HUES64 (cell line): ENCODE data around the gene SECISBP2.
"Not testable (repeated sequence)": the region's sequence is repeated elsewhere in the genome, so short reads cannot be mapped to it uniquely, and the experiment has no call there.

Experiments used
- H3K27ac ChIP-seq: 2 replicates; pipeline ENCODE4 v1.7.0; 2013; ENCODE audit warnings: low read depth, low read length, inconsistent platforms
- H3K27me3 ChIP-seq: 2 replicates; pipeline ENCODE4 v1.6.1; 2013; ENCODE audit warnings: mild to moderate bottlenecking, low read length; ENCODE audit not compliant: insufficient read depth
- H3K36me3 ChIP-seq: 2 replicates; pipeline ENCODE4 v1.6.1; 2013; ENCODE audit warnings: mild to moderate bottlenecking, low read length; ENCODE audit not compliant: insufficient read depth
- H3K4me1 ChIP-seq: 2 replicates; pipeline ENCODE4 v1.6.1; 2013; ENCODE audit warnings: mild to moderate bottlenecking, low read length, moderate library complexity; ENCODE audit not compliant: insufficient read depth
- H3K4me3 ChIP-seq: 2 replicates; pipeline ENCODE4 v1.5.1; 2013; ENCODE audit warnings: mild to moderate bottlenecking, low read length, moderate library complexity
- H3K9ac ChIP-seq: 2 replicates; pipeline ENCODE4 v1.6.1; 2013; ENCODE audit warnings: mild to moderate bottlenecking, low read depth, low read length
- H3K9me3 ChIP-seq: 2 replicates; pipeline ENCODE4 v1.6.1; 2013; ENCODE audit warnings: low read depth, low read length; ENCODE audit not compliant: insufficient read depth
- WGBS: fragments of 150-250, 120-280 bp; methylation state at CpG from one replicate; pipeline ENCODE4 v1.1.7; 2013; ENCODE audit warnings: missing lambda C conversion rate; 5-methylcytosine and 5-hydroxymethylcytosine counted together

The SECISBP2 gene

DNA sequence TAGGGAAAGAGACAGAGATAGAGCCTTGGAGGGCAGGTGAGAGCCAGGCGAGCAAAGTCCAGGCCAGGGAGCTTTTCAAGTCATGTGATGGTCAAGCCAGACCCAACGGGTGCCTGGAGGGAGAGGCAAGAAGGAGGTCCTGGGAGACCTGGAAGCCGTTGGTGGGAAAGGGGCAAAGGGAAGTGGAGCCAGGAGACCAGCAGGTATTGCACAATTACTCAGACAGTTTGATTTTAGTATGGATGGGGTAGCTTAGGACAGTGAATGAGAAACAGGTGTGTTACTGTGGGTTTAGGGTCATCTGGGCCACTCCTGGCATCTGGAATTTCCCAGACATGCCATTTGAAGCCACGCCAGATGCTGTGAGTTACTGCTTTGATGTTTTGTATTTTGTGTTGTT is 5.1 kb downstream of the SECISBP2 start:
- 91% methylated on average over 4 of the region's 4 CpGs for WGBS
- no peak overlapping the region for H3K27ac ChIP-seq
- H3K27me3 ChIP-seq: no peaks in the 10 kb centered on the region
- H3K4me1 ChIP-seq: peaks cover 5% of the 10 kb centered on the region; the same call in 1 of the 2 replicates
- H3K9me3 ChIP-seq: no peaks in the 10 kb centered on the region
- no peak overlapping the region for H3K9ac ChIP-seq
- no peak overlapping the region for H3K4me3 ChIP-seq
- peaks cover 51% of the 10 kb centered on the region for H3K36me3 ChIP-seq

DNA sequence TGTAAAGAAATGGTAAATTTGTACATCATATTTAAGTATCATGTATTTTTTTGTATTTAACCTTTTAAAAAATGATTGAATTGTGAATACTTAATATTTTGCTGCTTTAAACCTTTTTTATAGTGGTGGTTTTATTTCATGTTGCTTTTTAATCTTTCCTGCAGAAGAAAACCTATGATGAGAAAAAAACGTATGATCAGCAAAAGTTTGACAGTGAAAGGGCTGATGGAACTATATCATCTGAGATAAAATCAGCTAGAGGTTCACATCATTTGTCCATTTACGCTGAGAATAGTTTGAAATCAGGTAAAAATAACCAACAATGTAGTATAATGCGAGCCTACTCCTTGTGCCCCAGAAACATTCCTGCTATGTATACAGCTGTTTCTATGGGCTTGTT is 7.4 kb downstream of the SECISBP2 start:
- Histone ChIP-seq H3K9ac (no peak overlapping the region), H3K36me3 (peaks cover 62% of the 10 kb centered on the region), H3K9me3 (no peaks in the 10 kb centered on the region), H3K27ac (no peak overlapping the region), H3K27me3 (no peaks in the 10 kb centered on the region), H3K4me3 (no peak overlapping the region), H3K4me1 (no peaks in the 10 kb centered on the region)
- WGBS: 90% methylated on average over 3 of the region's 3 CpGs

DNA sequence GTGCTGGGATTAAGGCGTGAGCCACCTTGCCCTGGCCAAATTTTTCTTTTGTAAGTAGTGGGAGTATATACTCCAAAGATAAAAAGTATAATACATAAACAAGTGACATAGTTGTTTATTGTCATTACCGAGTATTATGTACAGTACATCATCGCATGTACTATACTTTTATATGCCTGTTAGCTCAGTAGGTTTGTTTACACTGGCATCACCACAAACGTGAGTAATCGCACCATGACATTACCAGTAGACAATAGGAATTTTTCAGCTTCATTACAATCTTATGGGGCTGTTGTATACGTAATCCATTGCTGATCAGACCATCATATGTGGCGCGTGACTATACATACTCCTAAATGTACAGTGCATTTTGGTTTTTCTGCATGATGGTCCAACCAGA is 9.8 kb downstream of the SECISBP2 start:
- H3K9ac ChIP-seq: no peak overlapping the region
- H3K36me3 ChIP-seq: peaks cover 78% of the 10 kb centered on the region
- H3K4me1 ChIP-seq: no peaks in the 10 kb centered on the region
- 97% methylated on average over 8 of the region's 8 CpGs for WGBS
- no peak overlapping the region for H3K4me3 ChIP-seq
- H3K27ac ChIP-seq: no peak overlapping the region
- no peaks in the 10 kb centered on the region for H3K9me3 ChIP-seq
- H3K27me3 ChIP-seq: no peaks in the 10 kb centered on the region

DNA sequence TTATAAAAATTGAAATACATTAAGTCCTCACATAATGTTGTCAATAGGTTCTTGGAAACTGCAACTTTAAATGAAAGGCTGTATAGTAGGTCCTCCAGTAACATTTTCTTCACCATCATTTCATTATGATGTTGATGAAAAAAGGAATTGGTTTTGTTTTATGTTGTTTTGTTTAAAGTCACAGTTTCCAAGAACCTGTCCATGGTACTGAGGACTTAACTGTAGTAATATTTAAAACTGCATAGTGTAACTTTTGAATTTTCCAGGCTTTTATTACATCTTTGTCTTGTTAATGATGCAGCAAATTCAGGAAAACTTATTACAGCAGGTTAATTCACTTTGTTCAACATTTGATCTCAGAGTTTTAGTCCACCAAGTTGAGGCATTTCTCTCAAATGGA is 11.6 kb downstream of the SECISBP2 start:
- H3K36me3 ChIP-seq: peaks cover 94% of the 10 kb centered on the region
- H3K27me3 ChIP-seq: no peaks in the 10 kb centered on the region
- H3K27ac ChIP-seq: no peak overlapping the region
- no peak overlapping the region for H3K9ac ChIP-seq
- H3K9me3 ChIP-seq: no peaks in the 10 kb centered on the region
- H3K4me3 ChIP-seq: no peak overlapping the region
- H3K4me1 ChIP-seq: no peaks in the 10 kb centered on the region

DNA sequence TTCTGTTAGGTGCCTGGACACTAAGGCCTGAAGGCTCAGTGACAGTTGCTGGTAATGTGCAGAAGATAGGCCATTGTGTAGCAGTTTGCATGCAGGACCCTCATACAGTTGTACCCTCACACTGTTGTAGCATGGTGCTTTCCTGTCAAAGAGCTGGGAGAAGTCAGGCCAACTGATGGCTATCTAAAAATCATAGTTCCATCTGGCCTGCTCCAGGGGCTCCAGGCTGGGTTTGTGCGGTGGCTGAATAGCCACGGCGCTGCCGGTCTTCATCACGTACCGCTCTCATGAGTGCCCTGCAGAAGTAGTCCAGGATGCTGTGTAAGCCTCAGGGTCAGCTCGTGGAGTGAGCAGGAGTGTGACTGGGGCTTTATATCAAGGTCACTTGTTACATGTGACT is 12.2 kb downstream of the SECISBP2 start:
- H3K9ac ChIP-seq: no peak overlapping the region
- peaks cover 97% of the 10 kb centered on the region for H3K36me3 ChIP-seq
- no peak overlapping the region for H3K27ac ChIP-seq
- no peaks in the 10 kb centered on the region for H3K4me1 ChIP-seq
- H3K4me3 ChIP-seq: no peak overlapping the region
- 98% methylated on average over 7 of the region's 7 CpGs for WGBS
- no peaks in the 10 kb centered on the region for H3K27me3 ChIP-seq
- no peaks in the 10 kb centered on the region for H3K9me3 ChIP-seq

DNA sequence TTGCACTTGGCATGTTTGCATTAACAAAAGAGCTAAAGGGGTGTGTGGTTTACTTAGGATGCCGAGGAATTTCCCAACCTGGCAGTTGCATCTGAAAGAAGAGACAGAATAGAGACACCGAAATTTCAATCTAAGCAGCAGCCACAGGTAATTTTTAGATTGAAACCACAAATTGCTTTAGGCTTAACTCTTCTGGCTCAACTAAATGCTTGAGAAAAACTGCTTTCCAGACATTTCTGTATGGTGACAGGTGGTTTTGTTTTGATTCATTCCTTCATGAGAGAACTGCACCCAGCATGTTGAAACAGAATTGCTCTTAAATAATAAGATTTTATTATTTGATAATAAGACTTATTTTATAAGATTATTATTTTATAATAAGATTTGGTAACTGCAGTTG is 21.5 kb downstream of the SECISBP2 start:
- peaks cover 98% of the 10 kb centered on the region for H3K36me3 ChIP-seq
- WGBS: 97% methylated on average over 2 of the region's 2 CpGs
- no peak overlapping the region for H3K4me3 ChIP-seq
- H3K9me3 ChIP-seq: no peaks in the 10 kb centered on the region
- no peak overlapping the region for H3K27ac ChIP-seq
- no peaks in the 10 kb centered on the region for H3K27me3 ChIP-seq
- no peaks in the 10 kb centered on the region for H3K4me1 ChIP-seq
- no peak overlapping the region for H3K9ac ChIP-seq

DNA sequence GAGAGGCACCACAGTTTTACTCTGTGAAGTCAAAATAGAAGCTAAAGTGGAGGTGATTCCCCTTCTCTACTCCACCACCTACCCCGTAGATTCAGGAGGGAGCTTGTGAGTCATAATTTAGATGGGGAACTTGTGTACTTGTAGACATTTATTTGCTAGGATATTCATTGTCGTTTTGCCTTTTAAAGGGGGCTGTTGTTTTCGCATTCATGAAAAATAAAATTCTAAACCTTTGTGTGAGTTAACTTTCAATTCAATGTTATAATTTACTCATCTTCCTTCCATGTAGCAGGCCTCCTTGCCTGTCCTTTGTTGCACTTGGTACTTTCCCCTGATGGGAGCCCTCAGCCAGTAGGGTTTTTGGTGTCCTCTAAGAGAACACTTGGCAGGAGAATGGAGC is 22.0 kb downstream of the SECISBP2 start:
- no peak overlapping the region for H3K9ac ChIP-seq
- WGBS: 70% methylated on average over 2 of the region's 3 CpGs
- no peaks in the 10 kb centered on the region for H3K9me3 ChIP-seq
- H3K27me3 ChIP-seq: no peaks in the 10 kb centered on the region
- H3K36me3 ChIP-seq: peaks cover 98% of the 10 kb centered on the region
- no peaks in the 10 kb centered on the region for H3K4me1 ChIP-seq
- no peak overlapping the region for H3K4me3 ChIP-seq
- no peak overlapping the region for H3K27ac ChIP-seq

DNA sequence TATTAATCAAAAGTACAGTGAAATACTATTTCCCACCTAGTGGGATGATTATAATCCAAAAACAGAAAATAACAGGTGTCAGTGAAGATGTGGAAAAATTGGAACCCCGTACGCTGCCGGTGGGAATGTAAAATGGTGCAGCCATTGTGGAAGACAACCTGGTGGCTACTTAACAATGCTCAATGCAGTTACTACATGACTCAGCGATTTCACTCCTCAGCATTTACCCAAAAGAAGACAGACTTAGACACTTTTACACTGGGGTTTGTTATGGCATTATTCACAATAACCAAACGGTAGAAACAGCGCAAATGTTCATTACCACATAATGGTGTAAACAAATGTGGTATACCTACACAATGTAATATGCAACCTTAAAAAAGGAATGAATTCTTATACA is 23.9 kb downstream of the SECISBP2 start:
- 95% methylated on average over 6 of the region's 6 CpGs for whole genome bisulfite sequencing
- Histone ChIP-seq H3K4me3 (no peak overlapping the region), H3K9me3 (no peaks in the 10 kb centered on the region), H3K9ac (no peak overlapping the region), H3K27me3 (no peaks in the 10 kb centered on the region), H3K4me1 (no peaks in the 10 kb centered on the region), H3K27ac (no peak overlapping the region), H3K36me3 (peaks cover 100% of the 10 kb centered on the region)

DNA sequence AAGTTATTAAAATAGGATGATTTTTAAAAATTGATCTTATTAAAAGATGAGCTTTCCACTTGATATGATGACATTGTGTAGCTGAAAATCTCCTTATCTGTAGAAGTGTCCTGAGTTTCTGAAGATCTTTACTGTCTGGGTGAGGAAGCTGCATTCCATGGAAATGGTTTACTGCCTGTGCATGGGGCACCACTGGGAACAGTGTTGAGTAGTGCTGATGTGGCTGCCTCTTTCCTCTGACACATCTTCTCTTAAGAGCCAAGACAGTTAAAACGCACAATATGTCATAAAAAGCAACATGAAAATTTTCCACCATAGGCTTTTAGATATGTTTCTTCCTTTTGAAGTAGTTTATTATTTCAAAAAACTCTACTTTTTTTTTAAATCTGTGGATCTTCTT is 24.6 kb downstream of the SECISBP2 start:
- Histone ChIP-seq H3K27me3 (no peaks in the 10 kb centered on the region), H3K9ac (no peak overlapping the region), H3K9me3 (no peaks in the 10 kb centered on the region), H3K27ac (no peak overlapping the region), H3K4me1 (no peaks in the 10 kb centered on the region), H3K36me3 (peaks cover 100% of the 10 kb centered on the region), H3K4me3 (no peak overlapping the region)
- WGBS: no CpG with 5 or more reads among the region's 1 CpG

DNA sequence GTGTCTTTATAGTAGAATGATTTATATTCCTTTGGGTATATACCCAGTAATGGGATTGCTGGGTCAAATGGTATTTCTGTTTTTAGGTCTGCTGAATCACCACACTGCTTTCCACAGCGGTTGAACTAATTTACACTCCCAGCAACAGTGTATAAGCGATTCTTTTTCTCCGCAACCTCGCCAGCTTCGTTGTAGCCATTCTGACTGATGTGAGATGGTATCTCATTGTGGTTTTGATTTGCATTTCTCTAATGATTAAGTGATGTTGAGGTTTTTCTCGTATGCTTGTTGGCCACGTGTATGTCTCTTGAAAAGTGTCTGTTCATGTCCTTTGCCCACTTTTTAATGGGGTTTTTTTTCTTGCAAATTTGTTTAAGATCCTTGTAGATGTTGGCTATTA is 25.5 kb downstream of the SECISBP2 start:
- H3K4me3 ChIP-seq, H3K4me1 ChIP-seq, H3K9me3 ChIP-seq, H3K27me3 ChIP-seq, H3K27ac ChIP-seq, H3K9ac ChIP-seq: not testable (repeated sequence)
- peaks cover 100% of the 10 kb centered on the region for H3K36me3 ChIP-seq
- WGBS: 97% methylated on average over 7 of the region's 7 CpGs

DNA sequence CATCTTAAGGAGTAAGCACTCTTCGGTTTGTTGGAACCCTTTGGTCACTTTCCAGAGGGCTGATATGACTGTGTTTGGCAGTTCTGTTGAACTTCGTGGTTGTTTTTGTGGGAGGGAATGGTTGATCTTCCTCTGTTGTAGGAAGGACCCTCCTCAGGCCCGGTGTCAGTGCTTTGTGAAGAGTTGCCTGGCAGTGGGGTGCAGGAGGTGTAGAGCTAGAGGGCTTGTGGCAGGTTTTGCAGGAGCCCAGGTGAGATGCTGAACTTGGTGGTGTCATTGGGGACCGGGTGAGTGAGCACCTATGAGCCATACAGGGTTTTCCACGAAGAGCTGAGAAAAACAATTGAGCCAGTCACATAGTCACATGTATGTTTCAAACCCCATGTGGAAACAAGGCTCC is 27.2 kb downstream of the SECISBP2 start:
- H3K36me3 ChIP-seq: peaks cover 100% of the 10 kb centered on the region
- no peak overlapping the region for H3K27ac ChIP-seq
- 91% methylated on average over 5 of the region's 5 CpGs for WGBS
- no peaks in the 10 kb centered on the region for H3K9me3 ChIP-seq
- no peaks in the 10 kb centered on the region for H3K4me1 ChIP-seq
- H3K4me3 ChIP-seq: no peak overlapping the region
- H3K9ac ChIP-seq: no peak overlapping the region
- H3K27me3 ChIP-seq: no peaks in the 10 kb centered on the region

DNA sequence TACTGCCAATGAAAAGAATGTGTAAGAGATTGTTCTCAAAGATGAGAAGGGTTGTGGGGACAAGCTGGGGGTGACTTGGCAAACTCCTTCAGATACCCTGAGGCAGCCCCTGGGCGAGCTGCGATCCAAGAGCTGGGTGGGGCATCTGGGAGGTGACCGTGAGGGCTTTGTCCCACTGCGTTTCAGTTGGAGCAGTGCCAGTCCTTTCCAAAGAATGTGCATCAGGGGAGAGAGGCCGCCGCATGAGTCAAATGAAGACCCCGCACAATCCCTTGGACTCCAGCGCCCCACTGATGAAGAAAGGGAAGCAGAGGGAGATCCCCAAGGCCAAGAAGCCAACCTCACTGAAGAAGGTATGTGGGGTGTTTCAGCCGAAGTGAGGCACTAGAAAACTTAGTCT is 28.4 kb downstream of the SECISBP2 start:
- H3K36me3 ChIP-seq: peaks cover 100% of the 10 kb centered on the region
- H3K27ac ChIP-seq: no peak overlapping the region
- no peak overlapping the region for H3K9ac ChIP-seq
- whole genome bisulfite sequencing: 98% methylated on average over 8 of the region's 9 CpGs
- no peak overlapping the region for H3K4me3 ChIP-seq
- H3K27me3 ChIP-seq: no peaks in the 10 kb centered on the region
- no peaks in the 10 kb centered on the region for H3K4me1 ChIP-seq
- no peaks in the 10 kb centered on the region for H3K9me3 ChIP-seq
